KMS-11 (cell line): ENCODE data around the gene SHROOM3.

Experiments used
- H2AFZ ChIP-seq: fragments of 200-600 bp; sonication (generic); 2 replicates; pipeline ENCODE4 v1.6.1; 2016; ENCODE audit warnings: antibody characterized with exemption, mixed run types, low read depth
- H3K27ac ChIP-seq: fragments of 200-600 bp; sonication (generic); 2 replicates; pipeline ENCODE4 v1.6.1; 2016; ENCODE audit warnings: mild to moderate bottlenecking, mixed run types
- H3K27me3 ChIP-seq: fragments of 200-600 bp; sonication (generic); 2 replicates; pipeline ENCODE4 v1.6.1; 2017; ENCODE audit warnings: mild to moderate bottlenecking, low read depth, mixed run types, moderate library complexity; ENCODE audit not compliant: insufficient read depth
- H3K36me3 ChIP-seq: fragments of 200-600 bp; sonication (generic); 2 replicates; pipeline ENCODE4 v1.6.1; 2017; ENCODE audit warnings: mild to moderate bottlenecking, mixed run types; ENCODE audit not compliant: insufficient read depth
- H3K4me1 ChIP-seq: fragments of 200-600 bp; sonication (generic); 2 replicates; pipeline ENCODE4 v1.6.1; 2016; ENCODE audit warnings: mild to moderate bottlenecking, low read depth, mixed run types; ENCODE audit not compliant: poor library complexity, severe bottlenecking
- H3K4me2 ChIP-seq: fragments of 200-600 bp; sonication (generic); 2 replicates; pipeline ENCODE4 v1.7.0; 2016; ENCODE audit warnings: mild to moderate bottlenecking, mixed run types
- H3K4me3 ChIP-seq: fragments of 200-600 bp; sonication (generic); IDR thresholded peaks from 2 replicates; pipeline ENCODE4 v1.6.1; 2017; ENCODE audit warnings: low read depth, low read length, mixed read lengths; ENCODE audit not compliant: insufficient read depth
- H3K79me2 ChIP-seq: fragments of 200-600 bp; sonication (generic); 2 replicates; pipeline ENCODE4 v1.6.1; 2016; ENCODE audit warnings: low read depth, mixed run types; ENCODE audit not compliant: insufficient read depth
- H3K9ac ChIP-seq: fragments of 200-600 bp; sonication (generic); 2 replicates; pipeline ENCODE4 v1.6.1; 2016; ENCODE audit warnings: mild to moderate bottlenecking, mixed run types
- H4K20me1 ChIP-seq: fragments of 200-600 bp; sonication (generic); 2 replicates; pipeline ENCODE4 v1.6.1; 2016; ENCODE audit warnings: mild to moderate bottlenecking, mixed run types; ENCODE audit not compliant: insufficient read depth
- TF ChIP-seq, protein P1 (sequence below): fragments of 200-600 bp; sonication (generic); conservative IDR thresholded peaks from 2 replicates; pipeline ENCODE4 v1.6.1; 2017; ENCODE audit warnings: low read depth, mild to moderate bottlenecking, antibody characterized with exemption, low read length, moderate library complexity, mixed read lengths

Gene SHROOM3

DNA sequence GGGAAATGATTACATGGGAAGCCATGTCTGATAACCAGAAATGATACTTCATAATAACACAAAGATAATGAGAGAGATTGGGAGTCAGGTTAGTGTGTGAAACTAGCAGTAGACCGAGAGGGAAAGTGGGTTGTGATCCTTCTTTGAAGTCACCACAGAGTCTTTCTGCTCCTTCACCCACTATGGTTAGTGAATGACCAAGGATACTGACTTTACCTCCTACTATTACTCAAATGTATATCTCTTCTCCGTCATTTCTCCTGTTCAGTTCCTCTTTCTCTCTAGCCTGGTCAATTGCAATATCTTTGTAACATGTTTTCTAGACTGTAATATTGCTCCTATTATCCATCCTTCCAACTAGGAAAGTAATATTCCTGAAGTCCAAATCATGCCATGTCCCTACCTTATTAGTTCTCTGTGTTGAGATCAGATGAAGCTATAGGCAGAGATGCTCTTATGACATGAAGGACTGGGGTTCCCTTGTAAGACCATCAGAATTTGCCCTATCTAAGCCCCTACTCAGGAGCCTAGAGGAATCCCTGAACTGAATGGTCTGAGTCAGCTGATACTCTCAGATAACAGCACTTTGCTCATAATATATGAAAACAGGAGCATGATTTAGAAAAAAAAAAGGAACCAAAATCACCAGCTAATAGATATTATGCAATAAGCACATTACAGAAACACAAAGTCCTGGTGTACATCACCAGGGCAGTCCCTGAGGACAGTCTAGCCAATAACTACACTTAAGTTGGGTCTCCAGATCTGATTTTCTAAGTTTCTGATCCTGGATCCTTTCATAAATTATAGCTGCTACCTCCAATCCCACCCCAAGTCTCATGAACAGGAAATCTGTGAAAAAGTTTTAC lies 81.2 kb downstream of the SHROOM3 start:
- H3K9ac ChIP-seq = no peak overlapping the region
- no peaks in the 10 kb centered on the region for H3K79me2 ChIP-seq
- no peak overlapping the region for H3K27ac ChIP-seq
- no peaks in the 10 kb centered on the region for H3K36me3 ChIP-seq
- H2AFZ ChIP-seq = no peak overlapping the region
- H4K20me1 ChIP-seq = no peaks in the 10 kb centered on the region
- no peak overlapping the region for H3K4me2 ChIP-seq
- H3K27me3 ChIP-seq = no peaks in the 10 kb centered on the region
- TF ChIP-seq, protein P1, sequence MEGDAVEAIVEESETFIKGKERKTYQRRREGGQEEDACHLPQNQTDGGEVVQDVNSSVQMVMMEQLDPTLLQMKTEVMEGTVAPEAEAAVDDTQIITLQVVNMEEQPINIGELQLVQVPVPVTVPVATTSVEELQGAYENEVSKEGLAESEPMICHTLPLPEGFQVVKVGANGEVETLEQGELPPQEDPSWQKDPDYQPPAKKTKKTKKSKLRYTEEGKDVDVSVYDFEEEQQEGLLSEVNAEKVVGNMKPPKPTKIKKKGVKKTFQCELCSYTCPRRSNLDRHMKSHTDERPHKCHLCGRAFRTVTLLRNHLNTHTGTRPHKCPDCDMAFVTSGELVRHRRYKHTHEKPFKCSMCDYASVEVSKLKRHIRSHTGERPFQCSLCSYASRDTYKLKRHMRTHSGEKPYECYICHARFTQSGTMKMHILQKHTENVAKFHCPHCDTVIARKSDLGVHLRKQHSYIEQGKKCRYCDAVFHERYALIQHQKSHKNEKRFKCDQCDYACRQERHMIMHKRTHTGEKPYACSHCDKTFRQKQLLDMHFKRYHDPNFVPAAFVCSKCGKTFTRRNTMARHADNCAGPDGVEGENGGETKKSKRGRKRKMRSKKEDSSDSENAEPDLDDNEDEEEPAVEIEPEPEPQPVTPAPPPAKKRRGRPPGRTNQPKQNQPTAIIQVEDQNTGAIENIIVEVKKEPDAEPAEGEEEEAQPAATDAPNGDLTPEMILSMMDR = no peak
- H3K4me1 ChIP-seq = peaks cover 31% of the 10 kb centered on the region
- no peak overlapping the region for H3K4me3 ChIP-seq

DNA sequence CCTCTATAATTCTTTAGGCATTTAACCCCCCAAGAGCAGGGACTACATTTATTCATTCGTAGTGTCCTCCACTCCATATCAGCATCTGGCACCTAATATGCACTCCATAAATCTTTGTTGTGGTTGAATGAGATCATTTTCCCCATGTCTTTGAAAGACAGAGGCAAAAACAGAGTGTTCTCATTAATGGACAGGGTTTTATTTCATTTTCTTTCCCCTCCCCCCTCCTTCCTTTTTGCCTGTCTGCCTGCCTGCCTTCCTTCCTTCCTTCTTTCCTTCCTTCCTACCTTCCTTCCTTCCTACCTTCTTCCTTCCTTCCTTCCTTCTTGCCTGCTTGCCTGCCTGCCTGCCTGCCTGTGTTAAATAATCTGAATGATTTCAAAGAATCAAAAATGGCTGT lies 83.2 kb downstream of the SHROOM3 start:
- Histone ChIP-seq H3K4me3 (no peak overlapping the region), H3K4me1 (peaks cover 14% of the 10 kb centered on the region), H3K27ac (no peak overlapping the region), H3K9ac (no peak overlapping the region), H3K27me3 (no peaks in the 10 kb centered on the region), H2AFZ (no peak overlapping the region), H4K20me1 (no peaks in the 10 kb centered on the region), H3K36me3 (no peaks in the 10 kb centered on the region), H3K79me2 (no peaks in the 10 kb centered on the region), H3K4me2 (no peak overlapping the region)
- TF ChIP-seq, protein P1 = no peak

DNA sequence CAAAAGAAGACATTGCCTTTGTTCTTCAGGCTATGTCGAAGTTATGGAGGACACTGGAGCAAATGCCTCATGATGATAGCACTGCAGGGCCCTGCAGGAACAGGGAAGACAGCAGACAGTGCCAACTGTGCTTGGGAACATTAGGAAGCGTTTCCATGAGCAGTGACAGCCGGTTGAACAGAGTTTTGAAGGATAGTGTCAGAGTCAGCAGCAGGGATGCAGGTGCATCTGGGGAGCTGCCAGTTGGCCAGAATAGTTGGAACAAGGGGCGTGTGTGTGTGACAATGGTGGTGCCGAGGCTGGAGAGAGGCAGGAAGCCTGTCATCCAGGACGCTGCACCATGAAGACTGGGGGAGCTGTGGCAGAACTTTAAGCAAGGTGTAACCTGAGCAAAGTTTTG lies 88.6 kb downstream of the SHROOM3 start:
- Histone ChIP-seq H2AFZ (no peak overlapping the region), H3K4me2 (no peak overlapping the region), H4K20me1 (no peaks in the 10 kb centered on the region), H3K4me1 (peaks cover 4% of the 10 kb centered on the region), H3K27ac (no peak overlapping the region), H3K27me3 (no peaks in the 10 kb centered on the region), H3K4me3 (no peak overlapping the region), H3K79me2 (no peaks in the 10 kb centered on the region), H3K9ac (no peak overlapping the region), H3K36me3 (no peaks in the 10 kb centered on the region)
- TF ChIP-seq, protein P1 = no peak

DNA sequence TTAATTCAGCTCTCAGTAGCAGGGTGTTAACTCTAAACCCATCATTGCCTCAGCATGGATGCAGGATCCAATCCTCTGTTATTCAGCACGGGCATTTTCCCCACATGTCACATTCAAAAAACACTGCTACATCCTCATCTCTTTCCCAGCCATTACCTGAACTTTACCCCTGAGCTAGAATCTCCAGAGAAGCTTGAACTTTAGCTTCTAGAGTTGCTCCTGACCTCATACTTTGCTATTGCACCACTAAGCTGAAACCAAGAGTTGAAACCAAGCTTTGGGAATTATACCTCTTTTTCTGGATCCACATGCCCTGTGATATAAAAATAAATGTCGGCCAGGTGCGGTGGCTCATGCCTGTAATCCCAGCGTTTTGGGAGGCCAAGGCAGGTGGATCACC lies 90.7 kb downstream of the SHROOM3 start:
- Histone ChIP-seq H3K27me3 (no peaks in the 10 kb centered on the region), H3K4me2 (no peak overlapping the region), H3K4me1 (no peaks in the 10 kb centered on the region), H4K20me1 (no peaks in the 10 kb centered on the region), H3K27ac (no peak overlapping the region), H3K79me2 (no peaks in the 10 kb centered on the region), H3K4me3 (no peak overlapping the region), H3K36me3 (no peaks in the 10 kb centered on the region), H3K9ac (no peak overlapping the region), H2AFZ (no peak overlapping the region)
- TF ChIP-seq, protein P1 = no peak
